HepG2 (cell line): ENCODE data around the gene PKM.

ENCODE experiments used
- EZH2 ChIP-seq: conservative IDR thresholded peaks from 2 replicates; pipeline ENCODE4 v1.6.1; 2012; ENCODE audit warnings: mild to moderate bottlenecking, low read depth, low read length, moderate library complexity
- HCFC1 ChIP-seq: fragments of 150-350 bp; IDR thresholded peaks from 2 replicates; pipeline ENCODE4 v1.6.1; 2014; ENCODE audit warnings: low read depth, low read length
- MXD4 ChIP-seq: IDR thresholded peaks from 2 replicates; pipeline ENCODE4 v1.6.1; 2016; ENCODE audit warnings: mild to moderate bottlenecking, missing biosample characterization, missing genetic modification reagents
- POLR2AphosphoS5 ChIP-seq: IDR thresholded peaks from 2 replicates; pipeline ENCODE4 v1.6.1; 2012; ENCODE audit warnings: low read depth, low read length
- TCF7 ChIP-seq: sonication (generic); IDR thresholded peaks from 2 replicates; pipeline ENCODE4 v1.6.1; 2016; ENCODE audit warnings: antibody characterized with exemption, low read depth
- TF ChIP-seq, protein P1 (sequence below): sonication (generic); formaldehyde crosslinking; IDR thresholded peaks from 2 replicates; pipeline ENCODE4 v1.8.1; 2023; ENCODE audit warnings: missing genetic modification reagents, inconsistent platforms, borderline replicate concordance
- TF ChIP-seq, protein P2 (sequence below): sonication (generic); formaldehyde crosslinking; IDR thresholded peaks from 2 replicates; pipeline ENCODE4 v1.4.0; 2020; ENCODE audit warnings: missing genetic modification reagents
- TF ChIP-seq, protein P3 (sequence below): sonication (generic); formaldehyde crosslinking; IDR thresholded peaks from 2 replicates; pipeline ENCODE4 v1.5.0; 2020; ENCODE audit warnings: mild to moderate bottlenecking, missing genetic modification reagents, moderate library complexity
- TF ChIP-seq, protein P4 (sequence below): conservative IDR thresholded peaks from 2 replicates; pipeline ENCODE4 v1.6.1; 2018; ENCODE audit warnings: missing genetic modification reagents

DNA sequence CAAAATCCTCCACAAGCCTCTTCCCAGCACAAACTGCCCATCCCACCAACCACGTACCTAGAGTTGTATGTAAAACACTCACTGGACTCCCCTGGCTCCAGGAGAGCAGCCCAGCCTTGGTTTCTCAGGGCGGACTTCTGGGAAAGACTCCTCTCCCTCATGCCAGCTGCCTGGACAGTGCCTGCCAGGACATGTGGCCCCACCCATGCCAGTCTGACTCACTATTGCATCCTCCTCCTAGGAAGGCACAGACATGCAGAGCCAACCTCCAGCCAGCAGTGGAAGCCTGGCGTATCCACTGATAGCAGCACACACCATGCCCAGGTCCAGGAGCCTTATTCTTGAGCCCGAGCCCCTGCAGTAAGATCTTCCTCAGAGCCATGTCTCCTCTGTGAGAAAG, 8.6 kb downstream of the PKM start:
- no peak for TF ChIP-seq TCF7
- TF ChIP-seq, protein P1, sequence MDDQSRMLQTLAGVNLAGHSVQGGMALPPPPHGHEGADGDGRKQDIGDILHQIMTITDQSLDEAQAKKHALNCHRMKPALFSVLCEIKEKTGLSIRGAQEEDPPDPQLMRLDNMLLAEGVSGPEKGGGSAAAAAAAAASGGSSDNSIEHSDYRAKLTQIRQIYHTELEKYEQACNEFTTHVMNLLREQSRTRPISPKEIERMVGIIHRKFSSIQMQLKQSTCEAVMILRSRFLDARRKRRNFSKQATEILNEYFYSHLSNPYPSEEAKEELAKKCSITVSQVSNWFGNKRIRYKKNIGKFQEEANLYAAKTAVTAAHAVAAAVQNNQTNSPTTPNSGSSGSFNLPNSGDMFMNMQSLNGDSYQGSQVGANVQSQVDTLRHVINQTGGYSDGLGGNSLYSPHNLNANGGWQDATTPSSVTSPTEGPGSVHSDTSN: no peak
- TF ChIP-seq, protein P2, sequence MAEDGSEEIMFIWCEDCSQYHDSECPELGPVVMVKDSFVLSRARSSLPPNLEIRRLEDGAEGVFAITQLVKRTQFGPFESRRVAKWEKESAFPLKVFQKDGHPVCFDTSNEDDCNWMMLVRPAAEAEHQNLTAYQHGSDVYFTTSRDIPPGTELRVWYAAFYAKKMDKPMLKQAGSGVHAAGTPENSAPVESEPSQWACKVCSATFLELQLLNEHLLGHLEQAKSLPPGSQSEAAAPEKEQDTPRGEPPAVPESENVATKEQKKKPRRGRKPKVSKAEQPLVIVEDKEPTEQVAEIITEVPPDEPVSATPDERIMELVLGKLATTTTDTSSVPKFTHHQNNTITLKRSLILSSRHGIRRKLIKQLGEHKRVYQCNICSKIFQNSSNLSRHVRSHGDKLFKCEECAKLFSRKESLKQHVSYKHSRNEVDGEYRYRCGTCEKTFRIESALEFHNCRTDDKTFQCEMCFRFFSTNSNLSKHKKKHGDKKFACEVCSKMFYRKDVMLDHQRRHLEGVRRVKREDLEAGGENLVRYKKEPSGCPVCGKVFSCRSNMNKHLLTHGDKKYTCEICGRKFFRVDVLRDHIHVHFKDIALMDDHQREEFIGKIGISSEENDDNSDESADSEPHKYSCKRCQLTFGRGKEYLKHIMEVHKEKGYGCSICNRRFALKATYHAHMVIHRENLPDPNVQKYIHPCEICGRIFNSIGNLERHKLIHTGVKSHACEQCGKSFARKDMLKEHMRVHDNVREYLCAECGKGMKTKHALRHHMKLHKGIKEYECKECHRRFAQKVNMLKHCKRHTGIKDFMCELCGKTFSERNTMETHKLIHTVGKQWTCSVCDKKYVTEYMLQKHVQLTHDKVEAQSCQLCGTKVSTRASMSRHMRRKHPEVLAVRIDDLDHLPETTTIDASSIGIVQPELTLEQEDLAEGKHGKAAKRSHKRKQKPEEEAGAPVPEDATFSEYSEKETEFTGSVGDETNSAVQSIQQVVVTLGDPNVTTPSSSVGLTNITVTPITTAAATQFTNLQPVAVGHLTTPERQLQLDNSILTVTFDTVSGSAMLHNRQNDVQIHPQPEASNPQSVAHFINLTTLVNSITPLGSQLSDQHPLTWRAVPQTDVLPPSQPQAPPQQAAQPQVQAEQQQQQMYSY (CRISPR knock-in tag): no peak
- TF ChIP-seq, protein P3, sequence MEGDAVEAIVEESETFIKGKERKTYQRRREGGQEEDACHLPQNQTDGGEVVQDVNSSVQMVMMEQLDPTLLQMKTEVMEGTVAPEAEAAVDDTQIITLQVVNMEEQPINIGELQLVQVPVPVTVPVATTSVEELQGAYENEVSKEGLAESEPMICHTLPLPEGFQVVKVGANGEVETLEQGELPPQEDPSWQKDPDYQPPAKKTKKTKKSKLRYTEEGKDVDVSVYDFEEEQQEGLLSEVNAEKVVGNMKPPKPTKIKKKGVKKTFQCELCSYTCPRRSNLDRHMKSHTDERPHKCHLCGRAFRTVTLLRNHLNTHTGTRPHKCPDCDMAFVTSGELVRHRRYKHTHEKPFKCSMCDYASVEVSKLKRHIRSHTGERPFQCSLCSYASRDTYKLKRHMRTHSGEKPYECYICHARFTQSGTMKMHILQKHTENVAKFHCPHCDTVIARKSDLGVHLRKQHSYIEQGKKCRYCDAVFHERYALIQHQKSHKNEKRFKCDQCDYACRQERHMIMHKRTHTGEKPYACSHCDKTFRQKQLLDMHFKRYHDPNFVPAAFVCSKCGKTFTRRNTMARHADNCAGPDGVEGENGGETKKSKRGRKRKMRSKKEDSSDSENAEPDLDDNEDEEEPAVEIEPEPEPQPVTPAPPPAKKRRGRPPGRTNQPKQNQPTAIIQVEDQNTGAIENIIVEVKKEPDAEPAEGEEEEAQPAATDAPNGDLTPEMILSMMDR (CRISPR knock-in tag): no peak
- peak; percentile 40; the same call in 1 of the 2 replicates for TF ChIP-seq POLR2AphosphoS5
- no peak for TF ChIP-seq EZH2
- TF ChIP-seq, protein P4, sequence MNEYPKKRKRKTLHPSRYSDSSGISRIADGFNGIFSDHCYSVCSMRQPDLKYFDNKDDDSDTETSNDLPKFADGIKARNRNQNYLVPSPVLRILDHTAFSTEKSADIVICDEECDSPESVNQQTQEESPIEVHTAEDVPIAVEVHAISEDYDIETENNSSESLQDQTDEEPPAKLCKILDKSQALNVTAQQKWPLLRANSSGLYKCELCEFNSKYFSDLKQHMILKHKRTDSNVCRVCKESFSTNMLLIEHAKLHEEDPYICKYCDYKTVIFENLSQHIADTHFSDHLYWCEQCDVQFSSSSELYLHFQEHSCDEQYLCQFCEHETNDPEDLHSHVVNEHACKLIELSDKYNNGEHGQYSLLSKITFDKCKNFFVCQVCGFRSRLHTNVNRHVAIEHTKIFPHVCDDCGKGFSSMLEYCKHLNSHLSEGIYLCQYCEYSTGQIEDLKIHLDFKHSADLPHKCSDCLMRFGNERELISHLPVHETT (CRISPR knock-in tag): no peak
- TF ChIP-seq MXD4 (CRISPR knock-in tag): no peak
- no peak for TF ChIP-seq HCFC1
